HT1080 (cell line): ENCODE results near the gene IFI27. TPM values are rescaled to one million over a fixed set of nuclear protein-coding genes. Genes with fewer than 3 reads are reported as not detected.
A peak's percentile ranks its signal among the peaks of the same experiment; 100 is the strongest.

Experiments
- DNase-seq: peaks from one replicate; pipeline ENCODE4 v3.0.0-alpha.2; 2015; ENCODE audit warnings: low read depth
- total RNA-seq: library from RNA; depleted of rRNA; stranded (reverse); fragments of >200 nt; shearing (Covaris generic); gene quantifications from 2 replicates; pipeline ENCODE4 v1.2.3, GENCODE V29; 2014

Gene IFI27
- total RNA-seq, 1 experiment from 2014 or later, result 6.2 TPM

- no peak for DNase-seq
These were observed 7.6 kb upstream of the IFI27 start for GRCh38 chr14:94102768-94103482.

- DNase-seq, result no peak
These were observed 6.9 kb upstream of the IFI27 start for GRCh38 chr14:94103554-94104150.

GRCh38 chr14:94104731-94105130 lies 5.8 kb upstream of the IFI27 start:
- DNase-seq, result no peak

- no peak for DNase-seq
These were observed 653 bp upstream of the IFI27 start for GRCh38 chr14:94109915-94110250.

- DNase-seq, result no peak
These were observed 950 bp downstream of the IFI27 start for GRCh38 chr14:94111276-94112095.

- DNase-seq, result no peak
These were observed 2.1 kb downstream of the IFI27 start for GRCh38 chr14:94112513-94113063.

- no peak for DNase-seq
These were observed 2.5 kb downstream of the IFI27 start for GRCh38 chr14:94113073-94113472.

GRCh38 chr14:94113490-94113889 lies 3.0 kb downstream of the IFI27 start:
- no peak for DNase-seq

- no peak for DNase-seq
These were observed 3.5 kb downstream of the IFI27 start for GRCh38 chr14:94113908-94114588.

GRCh38 chr14:94114589-94115057 lies 4.1 kb downstream of the IFI27 start:
- DNase-seq, result no peak

GRCh38 chr14:94115058-94115591 lies 4.6 kb downstream of the IFI27 start:
- DNase-seq, result no peak

GRCh38 chr14:94115631-94116030 lies 5.1 kb downstream of the IFI27 start:
- DNase-seq, result no peak

- DNase-seq, result no peak
These were observed 6.2 kb downstream of the IFI27 start for GRCh38 chr14:94116701-94117100.

GRCh38 chr14:94117856-94118255 lies 7.3 kb downstream of the IFI27 start:
- no peak for DNase-seq

- no peak for DNase-seq
These were observed 8.5 kb downstream of the IFI27 start for GRCh38 chr14:94119071-94119470.

- DNase-seq, result peak; percentile 52
These were observed 10.3 kb downstream of the IFI27 start for GRCh38 chr14:94120667-94121340.

GRCh38 chr14:94121485-94121884 lies 10.9 kb downstream of the IFI27 start:
- no peak for DNase-seq

- no peak for DNase-seq
These were observed 11.9 kb downstream of the IFI27 start for GRCh38 chr14:94122438-94122837.

GRCh38 chr14:94123296-94123695 lies 12.8 kb downstream of the IFI27 start:
- no peak for DNase-seq

GRCh38 chr14:94123868-94124267 lies 13.3 kb downstream of the IFI27 start:
- DNase-seq, result no peak
